Measurements from ENCODE around the gene MOCOS. TPM values are rescaled to one million over a fixed set of nuclear protein-coding genes. Genes with fewer than 3 reads are reported as not detected.

MOCOS gene
- polyA plus RNA-seq, 3 donors: 1.1 to 4.7 (median 2.3) TPM

DNA sequence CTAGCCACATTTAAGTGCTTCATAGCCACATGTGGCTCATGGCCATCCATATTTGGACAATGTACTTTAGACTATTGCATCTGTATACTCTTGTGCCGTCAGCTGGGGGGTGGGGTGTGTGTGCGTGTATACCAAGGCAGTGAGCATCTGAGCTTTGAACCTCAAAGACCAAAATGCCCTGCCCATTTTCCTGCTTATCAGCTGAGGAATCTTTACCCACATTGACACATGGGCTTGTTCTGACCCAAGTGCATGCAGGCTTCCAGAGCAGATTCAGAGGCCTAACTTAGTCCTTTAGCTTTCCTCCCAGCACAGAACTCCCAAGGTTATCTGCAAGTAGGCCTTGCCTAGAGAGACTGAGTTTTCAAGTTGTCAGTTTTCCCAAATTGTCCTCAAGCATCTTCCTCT, 11.1 kb upstream of the MOCOS start:
- no peak overlapping the region for H3K27ac ChIP-seq (ENCODE audit: low read depth, low read length)
- 86 to 95% (median 92%) methylated on average over 2 of the region's 2 CpGs for WGBS, 3 donors

DNA sequence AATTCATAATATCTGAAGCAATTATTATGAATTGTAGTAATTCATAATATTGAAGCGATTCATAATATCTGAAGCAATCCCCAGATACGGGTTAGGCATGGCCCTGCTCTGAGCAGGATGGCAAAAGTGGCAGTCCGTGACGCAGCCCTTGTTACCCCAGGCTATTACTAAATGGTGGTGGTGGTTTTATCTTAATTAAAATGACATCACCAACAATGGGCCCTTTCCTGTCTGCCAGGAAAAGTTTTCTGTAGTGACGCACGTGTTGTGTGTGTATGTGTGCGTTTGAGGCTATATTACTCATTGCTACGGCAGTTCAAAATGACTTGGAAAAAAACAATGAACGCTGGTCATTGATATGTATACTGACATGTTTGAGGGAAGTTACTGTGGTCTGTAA, 10.6 kb upstream of the MOCOS start:
- 86 to 97% (median 89%) methylated on average over 9 of the region's 9 CpGs for WGBS, 3 donors
- no peak overlapping the region for H3K27ac ChIP-seq (ENCODE audit: low read depth, low read length)

DNA sequence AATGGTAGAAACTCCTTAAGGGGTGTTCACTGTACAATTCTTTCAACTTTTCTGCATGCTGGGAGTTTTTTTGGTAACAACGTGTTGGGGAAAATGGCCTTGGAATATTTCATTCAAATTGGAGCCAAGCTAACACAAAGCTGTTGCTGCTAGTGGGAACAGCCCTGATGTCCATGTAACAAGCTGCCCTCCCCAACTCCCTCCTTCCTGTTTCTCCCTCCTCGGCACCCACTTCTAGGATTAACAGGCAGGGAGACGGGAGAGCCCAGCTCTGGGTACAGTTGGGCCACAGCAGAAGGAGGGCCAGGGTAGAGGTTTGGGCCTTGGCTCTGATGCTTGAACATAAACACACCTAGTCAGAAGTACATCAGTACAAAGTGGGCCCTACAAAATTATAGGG, 9.4 kb upstream of the MOCOS start:
- 66 to 91% (median 77%) methylated on average over 3 of the region's 3 CpGs for WGBS, 3 donors
- no peak overlapping the region for H3K27ac ChIP-seq (ENCODE audit: low read depth, low read length)

DNA sequence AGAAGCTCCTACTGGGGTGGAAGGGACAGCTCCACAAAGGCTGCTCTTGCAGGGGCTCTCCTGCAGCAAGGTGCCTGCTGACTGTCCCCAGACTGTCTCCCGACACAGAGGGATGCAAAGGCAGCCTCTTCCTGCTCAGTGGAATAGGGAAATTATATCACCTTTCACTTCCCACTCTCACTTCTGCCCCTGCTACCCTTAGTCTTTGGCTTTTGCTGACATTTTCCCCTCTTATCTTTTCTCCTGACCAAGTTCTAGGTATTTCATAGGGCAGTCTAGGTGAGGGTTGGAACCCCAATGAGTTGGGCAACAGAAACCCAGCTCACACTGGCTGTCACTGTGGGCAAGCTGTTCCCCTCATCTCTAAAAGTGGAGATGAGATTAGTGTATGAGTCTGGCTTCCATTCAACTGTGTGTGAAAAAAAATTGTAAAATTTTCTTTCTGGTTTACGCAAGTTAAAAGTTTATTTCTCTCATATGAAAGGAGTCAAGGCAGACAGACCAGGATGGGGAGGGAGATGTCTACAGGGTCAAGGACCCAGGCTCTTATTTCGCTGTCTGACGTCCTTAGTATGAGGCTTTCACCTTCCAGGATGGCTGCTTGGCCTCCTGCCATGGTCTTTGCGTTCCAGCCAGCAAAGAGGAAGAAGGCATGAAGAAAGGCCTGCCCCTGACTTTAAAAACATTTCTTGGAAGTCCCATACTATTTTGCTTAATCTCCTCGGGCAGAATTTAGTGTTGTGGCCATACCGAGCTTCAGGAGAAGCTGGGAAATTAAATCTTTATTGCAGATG, 7.5 kb upstream of the MOCOS start:
- WGBS, 3 donors: 10 to 31% (median 13%) methylated on average over 7 of the region's 7 CpGs
- H3K27ac ChIP-seq (ENCODE audit: low read depth, low read length): no peak overlapping the region

DNA sequence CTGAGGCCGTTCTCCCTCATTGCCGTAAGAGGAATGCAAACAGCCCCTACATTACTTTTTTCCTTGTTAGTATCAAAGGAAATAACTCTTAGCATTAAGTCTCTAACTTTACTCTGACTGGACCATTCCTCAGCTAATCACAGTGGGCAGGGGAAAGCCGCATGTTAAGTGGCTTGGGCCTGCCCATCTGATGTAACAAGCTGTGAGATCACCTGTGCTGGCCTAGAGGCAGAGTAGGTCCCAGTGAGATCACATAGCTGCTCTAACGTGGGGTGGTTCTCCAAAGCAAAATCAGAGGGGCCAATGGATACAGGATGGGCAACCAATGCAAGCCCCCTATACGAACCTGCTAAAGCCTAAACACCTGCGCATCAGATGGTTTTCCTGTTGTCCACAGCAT, 5.9 kb upstream of the MOCOS start:
- H3K27ac ChIP-seq (ENCODE audit: low read depth, low read length): no peak overlapping the region
- 78 to 89% (median 89%) methylated on average over 6 of the region's 6 CpGs for WGBS, 3 donors

DNA sequence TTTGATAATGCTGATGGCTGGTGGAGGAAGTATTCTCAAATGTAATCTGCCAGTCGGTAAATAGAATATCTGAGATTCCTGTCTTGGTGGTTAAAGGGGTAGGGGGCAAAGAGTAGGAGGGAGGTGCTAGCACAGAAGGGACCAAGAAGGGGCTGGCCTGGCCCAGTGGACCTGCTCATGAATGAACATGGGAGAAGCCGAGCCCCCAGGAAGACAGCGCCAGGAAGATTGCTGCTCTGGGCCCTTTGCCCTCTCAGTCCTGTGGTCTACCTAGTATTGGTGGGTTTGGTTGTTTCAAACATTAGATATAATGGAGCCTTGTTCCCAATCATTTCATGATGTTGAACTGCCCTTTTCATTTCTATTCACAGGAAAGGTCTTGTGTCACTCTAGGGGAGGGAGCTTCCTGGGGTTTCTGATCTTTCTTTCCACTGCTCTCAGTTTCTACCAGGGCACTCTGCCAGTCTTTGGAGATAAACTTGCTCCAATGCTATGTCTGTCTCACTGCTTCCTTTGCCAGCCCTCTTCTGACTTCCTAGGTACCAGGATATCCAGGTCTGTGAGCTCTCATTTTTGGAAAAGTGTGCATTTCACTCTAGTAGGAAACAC, 5.3 kb upstream of the MOCOS start:
- WGBS, 3 donors: 79 to 90% (median 90%) methylated on average over 3 of the region's 3 CpGs
- no peak overlapping the region for H3K27ac ChIP-seq (ENCODE audit: low read depth, low read length)

DNA sequence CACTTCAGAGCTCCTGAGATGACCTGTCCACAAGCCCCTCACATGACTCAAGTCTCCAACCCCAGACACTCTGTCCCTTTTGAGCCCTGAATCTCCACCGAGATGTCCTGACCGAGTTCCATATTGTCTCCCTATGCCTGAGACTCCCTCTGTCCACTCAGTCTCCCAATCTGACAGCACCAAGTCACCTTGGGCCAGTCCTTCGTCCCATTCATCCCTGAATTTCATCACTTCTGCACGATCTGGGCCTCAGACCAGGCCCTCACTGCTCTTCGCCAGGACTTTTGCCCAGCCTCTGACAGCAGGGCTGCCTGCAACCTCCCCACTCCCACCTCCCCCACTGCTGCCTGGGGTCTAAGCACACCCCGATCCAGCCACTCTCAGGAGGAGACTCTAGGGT, 4.3 kb upstream of the MOCOS start:
- WGBS, 3 donors: 85 to 90% (median 88%) methylated on average over 6 of the region's 6 CpGs
- H3K27ac ChIP-seq (ENCODE audit: low read depth, low read length): no peak overlapping the region

DNA sequence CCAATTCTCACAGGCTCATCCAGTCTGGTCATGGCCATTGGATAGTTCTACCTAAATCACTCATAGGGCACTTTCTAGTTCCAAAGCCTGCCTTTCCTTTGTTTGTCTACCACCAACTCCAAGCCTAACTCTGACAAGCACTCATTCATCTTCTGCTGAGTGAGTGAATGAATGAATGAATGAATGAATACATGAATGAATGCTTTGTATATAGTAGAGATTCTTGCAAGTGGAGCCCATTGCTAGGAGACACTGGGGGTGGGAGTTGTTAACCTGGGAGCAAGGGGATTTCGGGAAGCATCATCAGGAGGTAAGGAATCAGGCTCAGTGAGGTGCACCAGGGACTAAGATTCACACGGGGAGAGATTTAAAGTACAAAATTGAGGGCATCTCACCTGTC, 3.3 kb upstream of the MOCOS start:
- WGBS, 3 donors: 86 to 92% (median 87%) methylated on average over 2 of the region's 2 CpGs

DNA sequence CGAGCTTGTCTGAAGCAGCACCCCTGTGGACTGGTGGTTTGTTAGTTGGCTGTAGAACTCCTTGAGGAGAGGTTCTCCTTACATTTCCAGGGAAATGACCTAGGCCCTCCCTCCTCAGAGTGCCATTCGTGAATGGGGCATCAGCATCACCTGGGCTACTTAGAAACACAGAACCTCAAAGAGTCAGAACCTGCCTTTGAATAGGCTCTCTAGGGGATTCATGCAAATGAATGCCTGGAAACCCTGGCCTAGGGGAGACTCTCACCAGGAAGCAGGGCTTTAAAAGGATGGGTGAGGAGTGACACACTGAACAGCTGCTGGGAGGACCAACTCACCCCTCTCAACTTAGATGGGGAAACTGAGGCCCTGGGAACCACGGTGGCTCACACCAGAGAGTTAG, 2.1 kb upstream of the MOCOS start:
- H3K27ac ChIP-seq (ENCODE audit: low read depth, low read length): no peak overlapping the region
- WGBS, 3 donors: 92 to 94% (median 92%) methylated on average over 3 of the region's 3 CpGs

More for the DNA sequence above, 3.3 kb upstream of the MOCOS start:
- no peak overlapping the region for H3K27ac ChIP-seq (ENCODE audit: low read depth, low read length)

DNA sequence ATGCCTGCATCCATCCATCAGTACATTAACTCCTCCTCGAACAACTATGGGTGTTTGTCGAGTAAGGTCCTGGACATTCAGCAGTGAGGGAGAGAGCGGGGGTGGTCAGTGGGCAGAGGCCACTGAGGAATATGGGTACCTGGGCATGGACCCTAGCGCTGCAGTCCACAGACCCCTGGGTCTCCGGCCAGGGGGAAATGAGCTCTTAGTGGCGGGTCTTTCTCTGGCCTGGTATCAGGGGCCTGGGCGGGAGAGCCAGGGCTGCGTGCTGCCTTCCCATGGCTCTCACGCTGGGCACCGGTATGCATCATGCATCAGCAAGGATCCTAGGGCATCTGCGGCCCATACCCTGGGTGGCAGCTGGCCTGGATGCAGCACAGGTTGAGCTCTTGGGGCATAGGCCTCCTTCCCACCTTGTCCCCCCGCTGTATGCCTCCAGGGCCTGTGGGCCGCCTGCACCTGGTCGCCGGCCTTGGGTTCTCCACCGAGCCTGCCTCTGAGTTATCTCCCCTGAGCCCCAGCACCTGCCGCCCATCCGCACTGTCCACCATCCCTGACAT, 1.3 kb upstream of the MOCOS start:
- H3K27ac ChIP-seq (ENCODE audit: low read depth, low read length): no peak overlapping the region
- 80 to 89% (median 86%) methylated on average over 18 of the region's 18 CpGs for WGBS, 3 donors

DNA sequence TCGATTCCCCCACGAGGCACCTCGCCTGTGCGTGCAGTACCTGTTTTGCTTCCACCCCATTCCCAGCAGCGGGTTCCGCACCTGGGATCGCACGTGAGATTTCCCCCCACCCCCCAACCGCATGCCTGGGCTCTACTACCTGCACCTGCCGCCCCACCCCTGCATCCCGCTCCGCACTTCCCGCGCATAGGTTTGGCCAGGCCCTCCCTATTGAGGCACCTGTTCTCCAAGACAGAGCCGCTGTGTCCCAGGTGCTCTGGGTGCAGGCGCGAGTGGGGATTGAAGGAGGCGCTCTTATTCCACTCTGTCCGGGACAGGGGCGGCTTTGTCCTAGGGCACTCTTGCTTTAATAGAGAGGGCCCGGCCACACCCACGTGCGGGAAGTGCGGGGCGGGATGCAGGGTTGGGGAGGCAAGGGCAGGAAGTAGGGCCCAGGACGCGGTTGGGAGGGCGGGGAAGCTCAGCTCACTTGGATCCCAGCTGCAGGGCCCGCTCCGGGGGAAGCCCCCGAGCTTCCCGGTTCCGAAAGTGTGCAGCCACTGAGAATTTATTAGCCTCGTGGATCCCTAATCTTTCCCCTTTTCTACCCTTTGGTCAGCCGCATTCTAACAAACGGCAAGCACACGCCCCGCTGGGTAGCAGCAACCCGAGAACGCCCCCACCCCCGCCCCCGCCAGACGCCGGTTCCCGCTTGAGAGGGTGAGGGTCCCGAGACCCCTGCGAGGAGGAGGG, 670 bp upstream of the MOCOS start:
- 8 to 11% (median 10%) methylated on average over 47 of the region's 47 CpGs for WGBS, 3 donors
- no peak overlapping the region for H3K27ac ChIP-seq (ENCODE audit: low read depth, low read length)

DNA sequence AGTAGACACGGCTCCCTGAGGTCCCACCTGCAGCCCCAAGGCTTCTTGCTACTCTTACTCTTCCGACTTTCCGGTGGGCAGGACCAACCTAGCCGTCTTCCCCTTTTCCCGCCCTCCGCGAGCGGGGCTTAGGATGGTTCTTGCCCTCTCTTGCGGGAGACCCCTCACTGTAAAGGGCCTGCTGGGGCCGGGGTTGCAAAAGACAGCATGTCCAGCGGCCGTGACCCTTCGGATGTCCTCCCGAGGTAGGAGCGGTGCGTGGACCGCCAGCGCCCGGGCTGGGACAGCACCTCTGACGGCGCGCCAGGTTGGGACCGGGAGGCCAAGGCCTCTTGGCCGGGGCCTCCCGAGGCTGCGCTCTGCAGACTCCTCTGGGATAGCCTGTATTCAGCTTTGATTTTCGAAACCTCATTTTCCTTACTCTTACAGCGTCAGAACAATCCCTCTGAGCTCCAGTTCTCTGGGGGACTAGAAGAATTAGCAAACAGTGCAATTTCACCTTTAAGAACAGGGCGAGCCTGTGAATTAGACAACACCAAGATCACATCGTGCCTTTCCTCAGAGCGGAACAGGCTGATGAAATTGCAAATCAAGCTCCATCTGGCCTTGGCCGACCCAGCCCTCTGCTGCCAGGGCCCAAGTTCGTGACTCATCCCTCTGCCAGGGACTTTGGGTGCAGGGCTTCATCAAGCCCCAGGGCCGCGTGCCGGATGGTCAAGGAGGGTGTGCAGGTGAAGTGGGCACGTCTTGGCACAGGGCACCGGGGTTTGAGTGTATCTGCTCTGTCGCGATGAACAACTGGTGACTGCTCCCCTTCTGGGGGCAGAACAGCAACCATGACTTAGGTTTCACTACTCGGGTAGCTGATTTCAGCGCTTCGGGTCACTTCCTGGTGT, 777 bp downstream of the MOCOS start:
- no peak overlapping the region for H3K27ac ChIP-seq (ENCODE audit: low read depth, low read length)
- WGBS, 3 donors: 36 to 40% (median 37%) methylated on average over 43 of the region's 43 CpGs

DNA sequence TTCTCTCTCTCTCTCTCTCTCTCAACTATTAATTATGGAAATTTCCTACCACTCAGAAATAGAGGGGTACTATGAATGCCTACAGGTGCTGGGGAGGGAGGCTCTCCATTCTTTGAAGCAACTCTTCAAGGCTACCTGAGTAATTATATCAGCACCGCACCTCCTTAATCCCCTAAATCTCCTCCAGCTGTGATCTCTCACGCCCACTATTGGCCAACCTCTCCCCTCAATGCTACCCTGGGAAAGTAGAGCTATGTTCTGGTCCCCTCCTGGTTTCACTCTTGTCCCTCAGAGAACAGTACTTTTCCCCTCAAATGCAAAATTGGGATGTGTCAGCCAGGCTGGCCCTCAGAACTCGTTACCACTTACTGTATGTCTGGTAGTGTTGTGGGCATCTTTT, 1.6 kb downstream of the MOCOS start:
- no peak overlapping the region for H3K27ac ChIP-seq (ENCODE audit: low read depth, low read length)
- WGBS, 3 donors: 81 to 85% (median 84%) methylated on average over 3 of the region's 3 CpGs

DNA sequence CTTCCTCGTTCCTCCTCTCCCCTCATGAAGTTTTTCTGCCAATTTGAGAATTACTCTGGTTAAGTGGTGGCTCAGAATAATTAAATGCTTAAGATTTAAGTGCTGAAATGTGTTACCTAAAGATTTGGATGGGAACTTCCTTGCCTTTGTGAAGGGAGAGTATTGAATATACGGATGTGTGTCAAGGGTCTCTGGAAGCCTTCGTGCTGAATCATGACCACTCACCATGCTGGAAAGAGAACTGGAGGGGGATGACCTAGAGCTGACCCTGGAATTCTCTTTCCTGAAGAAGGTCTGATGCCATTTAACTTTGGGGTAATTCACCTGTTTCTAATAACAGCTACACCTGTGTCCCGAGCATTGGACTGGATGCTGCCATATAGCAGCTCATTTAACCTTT, 2.2 kb downstream of the MOCOS start:
- 73 to 85% (median 74%) methylated on average over 4 of the region's 4 CpGs for WGBS, 3 donors
- H3K27ac ChIP-seq (ENCODE audit: low read depth, low read length): no peak overlapping the region

DNA sequence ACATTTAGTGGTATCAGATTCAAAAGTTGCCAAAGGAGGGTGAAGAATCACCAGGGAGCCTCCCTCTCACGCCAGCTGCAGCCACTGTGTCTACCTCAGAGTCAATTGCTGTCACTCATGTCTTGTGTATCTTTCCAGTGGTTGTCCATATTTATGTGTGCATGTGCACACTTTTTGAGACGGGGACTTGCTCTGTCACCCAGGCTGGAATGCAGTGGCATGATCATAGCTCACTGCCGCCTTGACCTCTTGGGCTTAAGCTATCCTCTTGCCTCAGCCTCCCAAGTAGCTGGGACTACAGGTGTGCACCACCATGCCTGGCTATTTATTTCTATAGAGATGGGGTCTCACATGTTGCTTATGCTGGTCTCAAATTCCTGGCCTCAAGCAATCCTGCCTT, 4.0 kb downstream of the MOCOS start:
- no peak overlapping the region for H3K27ac ChIP-seq (ENCODE audit: low read depth, low read length)
- 93 to 95% (median 94%) methylated on average over 3 of the region's 3 CpGs for WGBS, 3 donors

DNA sequence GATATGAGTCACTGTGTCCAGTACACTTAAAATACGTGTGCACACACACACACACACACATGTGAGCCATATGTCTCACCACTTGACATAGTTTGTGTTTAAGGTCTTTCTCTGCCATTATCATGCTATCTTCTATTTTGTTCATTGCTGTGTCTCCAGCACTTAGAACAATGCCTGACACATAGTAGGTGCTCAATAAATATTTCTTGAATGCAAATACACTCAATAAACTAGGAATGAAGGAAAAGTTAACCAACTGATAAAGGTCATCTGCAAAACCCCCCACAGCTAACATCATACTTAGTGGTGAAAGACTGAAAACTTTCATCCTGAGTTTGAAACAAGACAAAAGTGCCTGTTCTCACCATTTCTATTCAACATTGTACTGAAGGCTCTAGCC, 4.4 kb downstream of the MOCOS start:
- H3K27ac ChIP-seq (ENCODE audit: low read depth, low read length): no peak overlapping the region
- 81 to 97% (median 91%) methylated on average over 1 of the region's 1 CpG for WGBS, 3 donors

DNA sequence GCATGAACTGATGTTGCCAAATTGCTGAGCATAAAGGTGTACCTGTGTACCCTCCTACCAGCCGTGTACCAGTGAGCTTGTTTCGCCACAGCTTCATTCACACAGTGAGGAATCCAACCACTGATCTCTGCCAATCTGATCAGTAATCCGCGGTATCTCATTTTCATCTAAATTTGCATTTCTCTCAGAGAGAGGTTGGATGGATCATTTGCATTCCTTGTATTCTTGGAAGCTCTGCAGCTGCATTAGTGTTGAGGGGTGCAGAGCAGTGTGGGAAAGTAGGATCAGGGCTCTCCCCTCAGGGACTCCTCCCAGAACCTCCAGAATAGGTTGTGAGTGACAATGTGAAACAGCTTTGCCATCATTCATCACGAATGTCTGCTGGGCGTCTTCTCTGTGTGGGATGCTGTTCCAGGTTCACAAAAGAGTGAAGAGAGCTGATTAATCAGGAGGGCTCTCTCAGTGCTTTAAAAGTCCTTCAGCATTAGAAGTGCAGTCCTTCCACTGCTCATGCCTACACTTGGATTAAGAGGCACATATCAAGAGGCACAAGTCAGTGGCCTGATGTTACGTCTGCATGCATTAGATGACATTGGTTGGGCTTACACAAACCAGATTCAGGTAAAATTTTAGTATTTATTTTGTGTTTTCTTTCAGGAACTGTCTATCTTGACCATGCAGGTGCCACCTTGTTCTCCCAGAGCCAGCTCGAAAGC, 7.5 kb downstream of the MOCOS start:
- 78 to 91% (median 78%) methylated on average over 8 of the region's 8 CpGs for WGBS, 3 donors
- no peak overlapping the region for H3K27ac ChIP-seq (ENCODE audit: low read depth, low read length)
